D721Med (cell line): ENCODE results near the gene TMEM132A.

Source experiments
- DNase-seq: peaks from one replicate; pipeline ENCODE4 v3.0.0; 2011; ENCODE audit warnings: low spot score; ENCODE audit not compliant: insufficient read length
- FAIRE-seq: peaks from 2 replicates; lab custom pipeline; 2011; peaks lifted over from hg19 to GRCh38; lab: Jason Lieb, UNC
- CTCF ChIP-seq: IDR thresholded peaks from 2 replicates; pipeline ENCODE4 v1.5.1; 2012; ENCODE audit warnings: mild to moderate bottlenecking, control low read depth; ENCODE audit not compliant: insufficient read depth; ENCODE audit errors: missing control alignments

The TMEM132A gene

GRCh38 chr11:60923326-60923725 lies 934 bp upstream of the TMEM132A start:
- FAIRE-seq (no peak), DNase-seq (no peak)
- no peak for TF ChIP-seq CTCF

- TF ChIP-seq CTCF, result no peak
- FAIRE-seq, result no peak
- DNase-seq, result no peak
Measured at GRCh38 chr11:60923800-60924109, 505 bp upstream of the TMEM132A start.

- FAIRE-seq (no peak), DNase-seq (peak; percentile 47)
- TF ChIP-seq CTCF, result no peak
Measured at GRCh38 chr11:60924906-60925853, 920 bp downstream of the TMEM132A start.

GRCh38 chr11:60925868-60926267 lies 1.6 kb downstream of the TMEM132A start:
- TF ChIP-seq CTCF, result no peak
- FAIRE-seq (no peak), DNase-seq (no peak)

GRCh38 chr11:60926500-60926899 lies 2.2 kb downstream of the TMEM132A start:
- no peak for TF ChIP-seq CTCF
- FAIRE-seq, result no peak

GRCh38 chr11:60927061-60927592 lies 2.9 kb downstream of the TMEM132A start:
- FAIRE-seq, result no peak
- no peak for DNase-seq
- TF ChIP-seq CTCF, result no peak

More at GRCh38 chr11:60926500-60926899, 2.2 kb downstream of the TMEM132A start:
- no peak for DNase-seq

- no peak for FAIRE-seq
- no peak for TF ChIP-seq CTCF
Measured at GRCh38 chr11:60927600-60927999, 3.3 kb downstream of the TMEM132A start.

More at GRCh38 chr11:60927600-60927999, 3.3 kb downstream of the TMEM132A start:
- DNase-seq, result no peak
